Mucosa of stomach (tissue), 1 donor: Measurements from ENCODE around the gene VAMP5.
"Not testable (repeated sequence)": the region's sequence is repeated elsewhere in the genome, so short reads cannot be mapped to it uniquely, and the experiment has no call there.

ENCODE experiments used
- H3K27me3 ChIP-seq: one replicate; pipeline ENCODE4 v1.7.0; 2013; ENCODE audit warnings: mild to moderate bottlenecking, low read length; ENCODE audit not compliant: control insufficient read depth, insufficient read depth
- H3K36me3 ChIP-seq: one replicate; pipeline ENCODE4 v1.7.0; 2013; ENCODE audit warnings: low read length; ENCODE audit not compliant: control insufficient read depth, insufficient read depth
- H3K4me1 ChIP-seq: one replicate; pipeline ENCODE4 v1.7.0; 2013; ENCODE audit warnings: mild to moderate bottlenecking, low read length; ENCODE audit not compliant: control insufficient read depth, insufficient read depth
- H3K4me3 ChIP-seq: one replicate; pipeline ENCODE4 v1.7.0; 2013; ENCODE audit warnings: low read length
- H3K9ac ChIP-seq: one replicate; pipeline ENCODE4 v1.7.0; 2013; ENCODE audit warnings: mild to moderate bottlenecking, low read length, moderate library complexity
- H3K9me3 ChIP-seq: one replicate; pipeline ENCODE4 v1.7.0; 2013; ENCODE audit warnings: mild to moderate bottlenecking, low read length, moderate library complexity; ENCODE audit not compliant: control insufficient read depth
- donor health status: Pancreatic carcinoma.

VAMP5 gene

GRCh38 chr2:85600235-85600575 lies 16.0 kb downstream of the VAMP5 start:
- no peak overlapping the region for H3K9ac ChIP-seq
- peaks cover 23% of the 10 kb centered on the region for H3K4me1 ChIP-seq

GRCh38 chr2:85600951-85601770 lies 16.9 kb downstream of the VAMP5 start:
- Histone ChIP-seq H3K4me1 (peaks cover 28% of the 10 kb centered on the region), H3K27me3 (no peaks in the 10 kb centered on the region), H3K9me3 (no peaks in the 10 kb centered on the region), H3K4me3 (no peak overlapping the region), H3K9ac (peak overlapping the region; percentile 61), H3K36me3 (peaks cover 6% of the 10 kb centered on the region)

More at GRCh38 chr2:85600235-85600575, 16.0 kb downstream of the VAMP5 start:
- Histone ChIP-seq H3K4me3 (no peak overlapping the region), H3K36me3 (peaks cover 6% of the 10 kb centered on the region), H3K9me3 (no peaks in the 10 kb centered on the region), H3K27me3 (no peaks in the 10 kb centered on the region)

GRCh38 chr2:85601771-85602475 lies 17.7 kb downstream of the VAMP5 start:
- H3K4me1 ChIP-seq: peaks cover 22% of the 10 kb centered on the region

GRCh38 chr2:85602476-85603234 lies 18.4 kb downstream of the VAMP5 start, which contains the start of gene TMEM150A:
Gene TMEM150A, minus strand, starts transcription at chr2:85602698. Its CDS starts 750 bp downstream, at chr2:85601948.
- no peaks in the 10 kb centered on the region for H3K9me3 ChIP-seq
- peaks cover 6% of the 10 kb centered on the region for H3K36me3 ChIP-seq
- H3K4me1 ChIP-seq: peaks cover 22% of the 10 kb centered on the region
- peak within 1 kb of the TSS; percentile 70 for H3K9ac ChIP-seq
- H3K4me3 ChIP-seq: peak within 1 kb of the TSS; percentile 51
- H3K27me3 ChIP-seq: no peaks in the 10 kb centered on the region

More at GRCh38 chr2:85601771-85602475, 17.7 kb downstream of the VAMP5 start:
- Histone ChIP-seq H3K9ac (peak overlapping the region; percentile 61), H3K4me3 (peak overlapping the region; percentile 16), H3K36me3 (peaks cover 6% of the 10 kb centered on the region), H3K27me3 (no peaks in the 10 kb centered on the region), H3K9me3 (no peaks in the 10 kb centered on the region)

GRCh38 chr2:85604133-85604444 lies 19.9 kb downstream of the VAMP5 start:
- H3K27me3 ChIP-seq, H3K4me3 ChIP-seq, H3K36me3 ChIP-seq, H3K9ac ChIP-seq, H3K9me3 ChIP-seq: not testable (repeated sequence)
- H3K4me1 ChIP-seq: peaks cover 22% of the 10 kb centered on the region

- H3K9me3 ChIP-seq: no peaks in the 10 kb centered on the region
- no peaks in the 10 kb centered on the region for H3K36me3 ChIP-seq
- H3K27me3 ChIP-seq: no peaks in the 10 kb centered on the region
- no peak overlapping the region for H3K4me3 ChIP-seq
- H3K4me1 ChIP-seq: peaks cover 22% of the 10 kb centered on the region
- no peak overlapping the region for H3K9ac ChIP-seq
Measured at GRCh38 chr2:85604568-85605339, 20.5 kb downstream of the VAMP5 start.

GRCh38 chr2:85605406-85606115 lies 21.3 kb downstream of the VAMP5 start:
- Histone ChIP-seq H3K9me3 (no peaks in the 10 kb centered on the region), H3K4me3 (no peak overlapping the region), H3K4me1 (peaks cover 28% of the 10 kb centered on the region), H3K36me3 (no peaks in the 10 kb centered on the region), H3K27me3 (no peaks in the 10 kb centered on the region), H3K9ac (no peak overlapping the region)

- no peaks in the 10 kb centered on the region for H3K9me3 ChIP-seq
- peaks cover 28% of the 10 kb centered on the region for H3K4me1 ChIP-seq
- no peaks in the 10 kb centered on the region for H3K27me3 ChIP-seq
- H3K4me3 ChIP-seq: no peak overlapping the region
- H3K9ac ChIP-seq: no peak overlapping the region
- H3K36me3 ChIP-seq: no peaks in the 10 kb centered on the region
Measured at GRCh38 chr2:85606116-85606455, 21.9 kb downstream of the VAMP5 start.

- H3K27me3 ChIP-seq: no peaks in the 10 kb centered on the region
- no peak overlapping the region for H3K9ac ChIP-seq
- H3K9me3 ChIP-seq: no peaks in the 10 kb centered on the region
- no peak overlapping the region for H3K4me3 ChIP-seq
- no peaks in the 10 kb centered on the region for H3K36me3 ChIP-seq
- H3K4me1 ChIP-seq: peaks cover 20% of the 10 kb centered on the region
Measured at GRCh38 chr2:85607268-85608215, 23.3 kb downstream of the VAMP5 start.

GRCh38 chr2:85611217-85611704 lies 27.0 kb downstream of the VAMP5 start:
- no peaks in the 10 kb centered on the region for H3K36me3 ChIP-seq
- peaks cover 6% of the 10 kb centered on the region for H3K4me1 ChIP-seq
- peak overlapping the region; percentile 83 for H3K9ac ChIP-seq
- H3K9me3 ChIP-seq: no peaks in the 10 kb centered on the region
- H3K27me3 ChIP-seq: no peaks in the 10 kb centered on the region
- H3K4me3 ChIP-seq: peak overlapping the region; percentile 88
